Lung (tissue), 12 donors: ENCODE measurements around the gene EIF3D. TPM values are rescaled to one million over a fixed set of nuclear protein-coding genes. Genes with fewer than 3 reads are reported as not detected.

Experiments
- ATAC-seq: fragments of 200-7000 bp; cut with Tn5 transposase; one replicate; pipeline ENCODE4 v1.9.1; 2020; ENCODE audit warnings: moderate number of reproducible peaks; ENCODE audit not compliant: insufficient read depth, low FRiP score
- DNase-seq, 3 donors: peaks; one replicate each; pipeline ENCODE4 v3.0.0-alpha.2; 2013 to 2017
- H3K27ac ChIP-seq, 2 donors: one replicate each; pipeline ENCODE4 v1.5.1; 2013; ENCODE audit warnings: mild to moderate bottlenecking in 2 of 2, moderate library complexity in 2 of 2, control low read depth in 1 of 2, inconsistent platforms in 1 of 2, low read depth in 1 of 2, low read length in 1 of 2
- H3K27me3 ChIP-seq, 3 donors: one replicate each; pipeline ENCODE4 v1.5.1; 2013; ENCODE audit warnings: low read length in 2 of 3; ENCODE audit not compliant: control insufficient read depth in 3 of 3, insufficient read depth in 3 of 3
- H3K36me3 ChIP-seq, 4 donors: one replicate each; pipeline ENCODE4 v1.5.1; 2013; ENCODE audit warnings: low read length in 4 of 4, mild to moderate bottlenecking in 1 of 4, moderate library complexity in 1 of 4; ENCODE audit not compliant: control insufficient read depth in 4 of 4, insufficient read depth in 4 of 4
- H3K4me1 ChIP-seq, 5 donors: one replicate each; pipeline ENCODE4 v1.5.1; 2013; ENCODE audit warnings: low read length in 5 of 5, mild to moderate bottlenecking in 2 of 5, moderate library complexity in 1 of 5; ENCODE audit not compliant: control insufficient read depth in 5 of 5, insufficient read depth in 5 of 5
- H3K4me3 ChIP-seq: one replicate; pipeline ENCODE4 v1.5.1; 2013; ENCODE audit warnings: mild to moderate bottlenecking, control low read depth, moderate library complexity
- H3K9ac ChIP-seq, 2 donors: one replicate each; pipeline ENCODE4 v1.5.1; 2013; ENCODE audit warnings: low read length in 2 of 2, control low read depth in 1 of 2; ENCODE audit not compliant: insufficient read depth in 1 of 2
- H3K9me3 ChIP-seq, 4 donors: one replicate each; pipeline ENCODE4 v1.5.1; 2013; ENCODE audit warnings: low read length in 3 of 4, mild to moderate bottlenecking in 1 of 4, moderate library complexity in 1 of 4; ENCODE audit not compliant: control insufficient read depth in 4 of 4, insufficient read depth in 3 of 4
- CTCF ChIP-seq: IDR thresholded peaks from 2 replicates; pipeline ENCODE4 v1.5.1; 2012; ENCODE audit warnings: mild to moderate bottlenecking; ENCODE audit errors: control extremely low read depth, extremely low read depth
- WGBS, 2 donors: extraction: QIAGEN DNeasy Blood & Tissue Kit; methylation state at CpG; one replicate each; pipeline ENCODE4 v1.1.7; 2013; 5-methylcytosine and 5-hydroxymethylcytosine counted together
- polyA plus RNA-seq, 2 donors: library from polyadenylated mRNA; stranded (reverse); fragments of 200-250 nt; gene quantifications; one replicate each; pipeline ENCODE4 v1.2.1, GENCODE V29; 2013
- total RNA-seq, 2 donors: library from RNA; depleted of rRNA in 1 of 2; stranded (reverse); fragments of >200 nt in 1 of 2; gene quantifications; one replicate each; pipeline ENCODE4 v1.2.1, GENCODE V29; 2014 to 2021
- donor health status: control.
- donor health status: control.
- donor health status: Bipolar disorder and iron deficiency.
- donor health status: healthy.
- donor health status: DM: yes; HTN: yes; CAD: no.

EIF3D gene
- total and polyA plus RNA-seq, 4 donors = 123 to 221 (median 174) TPM

- no peaks in the 10 kb centered on the region for H3K9me3 ChIP-seq
- peaks cover 0 to 18% (median 11%) of the 10 kb centered on the region in 4 donors for H3K36me3 ChIP-seq
- H3K27me3 ChIP-seq = no peaks in the 10 kb centered on the region
- WGBS, 2 donors = 28 to 62% methylated on average over 7 of the region's 7 CpGs
- peaks cover 0 to 23% (median 11%) of the 10 kb centered on the region in 5 donors for H3K4me1 ChIP-seq
- TF ChIP-seq CTCF = no peak
- H3K27ac ChIP-seq = peak overlapping the region; percentile 49 to 77
- no peak overlapping the region for H3K9ac ChIP-seq
- DNase-seq (no peak), ATAC-seq (no peak)
- no peak overlapping the region for H3K4me3 ChIP-seq
Measured at GRCh38 chr22:36467946-36468345, 61.0 kb downstream of the EIF3D start.

- Histone ChIP-seq H3K27ac (peak overlapping the region; percentile 77 to 96), H3K36me3 (peaks cover 0 to 16% (median 9%) of the 10 kb centered on the region in 4 donors), H3K4me3 (no peak overlapping the region), H3K9ac (peak overlapping the region in 1 of 2 donors; percentile 5), H3K9me3 (no peaks in the 10 kb centered on the region), H3K27me3 (no peaks in the 10 kb centered on the region), H3K4me1 (peaks cover 0 to 25% (median 11%) of the 10 kb centered on the region in 5 donors)
- no peak for TF ChIP-seq CTCF
- ATAC-seq = no peak
- 53 to 54% methylated on average over 14 of the region's 14 CpGs for WGBS, 2 donors
- DNase-seq = peak; percentile 53 to 72 (median 54)
Measured at GRCh38 chr22:36467042-36467810, 61.7 kb downstream of the EIF3D start.

- Histone ChIP-seq H3K9me3 (no peaks in the 10 kb centered on the region), H3K4me1 (peaks cover 3 to 26% (median 14%) of the 10 kb centered on the region in 5 donors), H3K27me3 (no peaks in the 10 kb centered on the region), H3K4me3 (no peak overlapping the region), H3K9ac (no peak overlapping the region), H3K27ac (peak overlapping the region; percentile 77 to 96), H3K36me3 (peaks cover 0 to 13% (median 6%) of the 10 kb centered on the region in 4 donors)
- DNase-seq (no peak), ATAC-seq (no peak)
- no peak for TF ChIP-seq CTCF
- 64 to 75% methylated on average over 7 of the region's 7 CpGs for WGBS, 2 donors
Measured at GRCh38 chr22:36466258-36466657, 62.7 kb downstream of the EIF3D start.
